ENCODE measurements around the gene SNAI3.

DNA sequence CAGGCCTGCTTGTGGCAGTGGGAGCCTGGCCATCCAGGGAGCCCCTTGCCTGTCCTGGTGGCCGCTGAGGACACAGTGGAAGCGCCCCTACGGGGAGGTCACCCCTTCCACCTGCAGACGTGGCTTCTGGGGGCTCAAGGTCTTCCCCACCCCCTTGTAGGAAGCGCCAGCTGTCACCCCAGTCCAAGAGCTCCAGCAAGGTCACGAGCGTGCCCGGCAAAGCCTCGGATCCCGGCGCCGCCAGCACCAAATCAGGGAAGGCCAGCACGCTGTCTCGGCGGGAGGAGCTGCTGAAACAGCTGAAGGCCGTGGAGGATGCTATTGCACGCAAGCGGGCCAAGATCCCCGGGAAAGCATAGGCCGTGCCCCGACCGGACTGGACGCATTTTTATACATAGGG lies 55.4 kb downstream of the SNAI3 start:
- TF ChIP-seq, protein P1, sequence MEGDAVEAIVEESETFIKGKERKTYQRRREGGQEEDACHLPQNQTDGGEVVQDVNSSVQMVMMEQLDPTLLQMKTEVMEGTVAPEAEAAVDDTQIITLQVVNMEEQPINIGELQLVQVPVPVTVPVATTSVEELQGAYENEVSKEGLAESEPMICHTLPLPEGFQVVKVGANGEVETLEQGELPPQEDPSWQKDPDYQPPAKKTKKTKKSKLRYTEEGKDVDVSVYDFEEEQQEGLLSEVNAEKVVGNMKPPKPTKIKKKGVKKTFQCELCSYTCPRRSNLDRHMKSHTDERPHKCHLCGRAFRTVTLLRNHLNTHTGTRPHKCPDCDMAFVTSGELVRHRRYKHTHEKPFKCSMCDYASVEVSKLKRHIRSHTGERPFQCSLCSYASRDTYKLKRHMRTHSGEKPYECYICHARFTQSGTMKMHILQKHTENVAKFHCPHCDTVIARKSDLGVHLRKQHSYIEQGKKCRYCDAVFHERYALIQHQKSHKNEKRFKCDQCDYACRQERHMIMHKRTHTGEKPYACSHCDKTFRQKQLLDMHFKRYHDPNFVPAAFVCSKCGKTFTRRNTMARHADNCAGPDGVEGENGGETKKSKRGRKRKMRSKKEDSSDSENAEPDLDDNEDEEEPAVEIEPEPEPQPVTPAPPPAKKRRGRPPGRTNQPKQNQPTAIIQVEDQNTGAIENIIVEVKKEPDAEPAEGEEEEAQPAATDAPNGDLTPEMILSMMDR (IDR thresholded peaks at IDR 0.05 in 4 of 5, conservative IDR thresholded peaks at IDR 0.05 in 1 of 5), result no peak
- TF ChIP-seq POLR2A (IDR thresholded peaks at IDR 0.05), result no peak

Measured in gastrocnemius medialis (tissue), 4 donors.